Fibroblast of lung (primary cell): Measurements from ENCODE around the gene LMO2. TPM values are rescaled to one million over a fixed set of nuclear protein-coding genes. Genes with fewer than 3 reads are reported as not detected.

Source experiments
- DNase-seq, 2 donors: peaks; one replicate each; pipeline versions ENCODE4 v3.0.0 to v3.0.0-alpha.2; 2010; ENCODE audit warnings: low read depth in 2 of 2
- H2AFZ ChIP-seq: 2 replicates; pipeline ENCODE4 v1.5.1; 2012; ENCODE audit warnings: low read length, control low read depth, inconsistent platforms
- H3K27ac ChIP-seq: 2 replicates; pipeline ENCODE4 v1.5.1; 2011; ENCODE audit warnings: low read length, control low read depth; ENCODE audit not compliant: insufficient read depth
- H3K27me3 ChIP-seq: 2 replicates; pipeline ENCODE4 v1.5.1; 2011; ENCODE audit warnings: mild to moderate bottlenecking, low read length; ENCODE audit not compliant: control insufficient read depth, insufficient read depth
- H3K36me3 ChIP-seq: 2 replicates; pipeline ENCODE4 v1.5.1; 2011; ENCODE audit warnings: low read length; ENCODE audit not compliant: control insufficient read depth, insufficient read depth
- H3K4me1 ChIP-seq: 2 replicates; pipeline ENCODE4 v1.5.1; 2011; ENCODE audit warnings: low read length; ENCODE audit not compliant: control insufficient read depth, insufficient read depth; ENCODE audit errors: extremely low read depth
- H3K4me2 ChIP-seq: 2 replicates; pipeline ENCODE4 v1.5.1; 2011; ENCODE audit warnings: low read length, control low read depth; ENCODE audit not compliant: insufficient read depth; ENCODE audit errors: extremely low read depth
- H3K4me3 ChIP-seq, 4 experiments: fragments of 200-600 bp in 1 of 4; sonication (generic) in 1 of 4; replicated peaks in 1 of 4; 2 replicates each; pipeline ENCODE4 v1.5.1; 2011 to 2016; ENCODE audit warnings: low read length in 4 of 4, low read depth in 3 of 4, mild to moderate bottlenecking in 3 of 4, control low read depth in 2 of 4, inconsistent platforms in 1 of 4, mixed read lengths in 1 of 4; ENCODE audit not compliant: insufficient read depth in 1 of 4; ENCODE audit errors: control extremely low read depth in 1 of 4
- H3K79me2 ChIP-seq: 2 replicates; pipeline ENCODE4 v1.5.1; 2012; ENCODE audit warnings: mild to moderate bottlenecking, low read length, inconsistent platforms; ENCODE audit not compliant: control insufficient read depth, insufficient read depth
- H3K9ac ChIP-seq: 2 replicates; pipeline ENCODE4 v1.5.1; 2011; ENCODE audit warnings: mild to moderate bottlenecking, low read length, control low read depth; ENCODE audit not compliant: insufficient read depth
- H3K9me3 ChIP-seq: 2 replicates; pipeline ENCODE4 v1.5.1; 2012; ENCODE audit warnings: low read depth, low read length; ENCODE audit not compliant: control insufficient read depth, insufficient read depth
- H4K20me1 ChIP-seq: 2 replicates; pipeline ENCODE4 v1.5.1; 2011; ENCODE audit warnings: low read length; ENCODE audit not compliant: control insufficient read depth, insufficient read depth; ENCODE audit errors: extremely low read depth
- CTCF ChIP-seq, 2 donors: IDR thresholded peaks in 1 of 2; conservative IDR thresholded peaks in 1 of 2; 1 replicate in 1 of 2; 2 replicates in 1 of 2; pipeline ENCODE4 v1.5.1; 2011 to 2012; ENCODE audit warnings: low read length in 2 of 2, control low read depth in 1 of 2, inconsistent platforms in 1 of 2, low read depth in 1 of 2, mild to moderate bottlenecking in 1 of 2
- EZH2 ChIP-seq: IDR thresholded peaks from 2 replicates; pipeline ENCODE4 v1.5.1; 2012; ENCODE audit warnings: low read length, control low read depth, mild to moderate bottlenecking; ENCODE audit errors: missing control alignments
- polyA plus RNA-seq, 2 donors: library from polyadenylated mRNA; depleted of rRNA in 1 of 2; stranded (reverse) in 1 of 2; unstranded in 1 of 2; fragments of >200 nt; gene quantifications; 2 replicates each; pipeline ENCODE4 v1.2.1, GENCODE V29; 2011 to 2012; ENCODE audit warnings: missing spikeins in 1 of 2
- total RNA-seq: library from RNA; depleted of rRNA; stranded (reverse); fragments of >200 nt; gene quantifications from 2 replicates; pipeline ENCODE4 v1.2.1, GENCODE V29; 2014

The LMO2 gene
- total and polyA plus RNA-seq, 2 donors (not counting 1 experiment from before 2014, with no cell fraction given), result 0.03 to 0.17 TPM

DNA sequence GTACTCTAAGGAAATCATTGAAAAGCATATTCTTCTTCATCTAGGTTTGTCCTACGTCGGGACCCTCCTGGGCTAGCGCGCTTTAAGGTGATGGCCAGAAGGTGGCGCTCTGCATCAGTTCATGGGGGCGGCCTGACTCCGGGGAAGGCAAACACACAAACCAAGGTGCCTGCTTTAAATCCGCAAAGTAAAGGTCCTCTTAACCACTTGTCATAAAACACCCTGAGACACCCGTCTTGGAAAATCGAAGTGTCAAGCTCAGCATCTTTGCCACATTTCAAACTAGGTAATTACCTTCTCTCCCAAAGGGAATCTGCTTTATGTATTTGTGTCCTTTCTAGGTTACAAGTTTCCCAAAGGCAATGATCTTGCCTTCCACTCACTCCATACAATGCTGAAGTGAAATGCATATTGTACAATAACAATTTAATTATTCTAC is 33.9 kb downstream of the LMO2 start:
- H3K79me2 ChIP-seq, result no peaks in the 10 kb centered on the region

DNA sequence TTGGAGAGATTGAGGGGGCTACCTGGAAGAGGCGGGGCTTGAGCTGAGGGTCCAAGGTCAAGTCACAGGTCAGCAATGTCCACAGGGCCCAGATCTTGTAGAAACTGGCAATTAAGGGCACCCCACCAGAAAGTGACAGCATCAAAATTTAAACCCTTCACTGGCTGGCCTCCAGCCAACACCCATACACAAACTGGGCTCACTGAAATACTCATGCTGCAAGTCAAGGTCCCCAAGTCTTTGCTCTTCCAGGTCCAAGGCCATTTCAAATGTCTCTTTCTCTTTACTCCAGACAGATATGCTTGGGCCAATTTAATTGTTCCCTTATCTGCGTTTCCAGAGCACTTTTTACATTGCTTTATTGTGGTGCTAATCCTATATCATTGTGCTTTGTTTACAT is 36.4 kb downstream of the LMO2 start:
- Histone ChIP-seq H3K4me2 (no peak overlapping the region), H3K9me3 (no peaks in the 10 kb centered on the region), H3K36me3 (no peaks in the 10 kb centered on the region), H3K27me3 (peaks cover 7% of the 10 kb centered on the region), H3K9ac (no peak overlapping the region), H3K4me3 (no peak overlapping the region), H3K27ac (no peak overlapping the region), H3K4me1 (no peaks in the 10 kb centered on the region), H2AFZ (no peak overlapping the region), H4K20me1 (no peaks in the 10 kb centered on the region), H3K79me2 (no peaks in the 10 kb centered on the region)
- TF ChIP-seq CTCF (conservative IDR thresholded peaks at IDR 0.05 in 1 of 2, IDR thresholded peaks at IDR 0.05 in 1 of 2; ENCODE audit: low read depth in 1 of 2, low read length in 2 of 2), result no peak
- TF ChIP-seq EZH2, result no peak
- no peak for DNase-seq

More for the DNA sequence above, 33.9 kb downstream of the LMO2 start:
- H3K4me2 ChIP-seq, result no peak overlapping the region
- no peak overlapping the region for H3K4me3 ChIP-seq
- H3K9me3 ChIP-seq, result no peaks in the 10 kb centered on the region
- H3K27me3 ChIP-seq, result peaks cover 24% of the 10 kb centered on the region
- H3K4me1 ChIP-seq, result no peaks in the 10 kb centered on the region
- no peaks in the 10 kb centered on the region for H3K36me3 ChIP-seq
- H2AFZ ChIP-seq, result no peak overlapping the region
- TF ChIP-seq EZH2 (no peak), CTCF (conservative IDR thresholded peaks at IDR 0.05 in 1 of 2, IDR thresholded peaks at IDR 0.05 in 1 of 2; ENCODE audit: low read depth in 1 of 2, low read length in 2 of 2) (peak; percentile 93 to 96)
- no peak overlapping the region for H3K9ac ChIP-seq
- H4K20me1 ChIP-seq, result no peaks in the 10 kb centered on the region
- no peak overlapping the region for H3K27ac ChIP-seq
- DNase-seq, result peak; percentile 46 to 69

GRCh38 chr11:33848717-33849390 is 43.0 kb downstream of the LMO2 start:
- Histone ChIP-seq H3K27ac (no peak overlapping the region), H3K9ac (no peak overlapping the region), H4K20me1 (no peaks in the 10 kb centered on the region), H2AFZ (no peak overlapping the region), H3K4me1 (no peaks in the 10 kb centered on the region), H3K27me3 (peaks cover 17% of the 10 kb centered on the region), H3K4me3 (no peak overlapping the region), H3K9me3 (no peaks in the 10 kb centered on the region), H3K36me3 (no peaks in the 10 kb centered on the region), H3K4me2 (no peak overlapping the region), H3K79me2 (no peaks in the 10 kb centered on the region)
- no peak for DNase-seq
- TF ChIP-seq EZH2 (no peak), CTCF (conservative IDR thresholded peaks at IDR 0.05 in 1 of 2, IDR thresholded peaks at IDR 0.05 in 1 of 2; ENCODE audit: low read depth in 1 of 2, low read length in 2 of 2) (no peak)
